SK-N-SH (cell line): ENCODE data around the gene PTGIS. TPM values are rescaled to one million over a fixed set of nuclear protein-coding genes. Genes with fewer than 3 reads are reported as not detected.

Experiments
- CTCF ChIA-PET: fragments of 300-600, 350-600 bp; formaldehyde crosslinking; extraction: SDS; loops from one replicate; lab custom pipeline; 2021; lab: Yijun Ruan, JAX
- POLR2A ChIA-PET: fragments of 350-600 bp; sonication (Branson Sonifier 250); formaldehyde crosslinking; extraction: SDS; loops from one replicate; lab custom pipeline; 2020; ENCODE audit warnings: antibody characterized with exemption, inconsistent platforms; lab: Yijun Ruan, JAX
- DNase-seq: peaks from one replicate; pipeline ENCODE4 v3.0.0; 2012
- H2AFZ ChIP-seq: fragments of 200-600 bp; sonication (generic); 2 replicates; pipeline ENCODE4 v1.8.1; 2016; ENCODE audit warnings: antibody characterized with exemption, mild to moderate bottlenecking, low read depth
- H3F3A ChIP-seq: fragments of 200-600 bp; sonication (generic); replicated peaks from 2 replicates; pipeline ENCODE3; 2016; ENCODE audit warnings: antibody characterized with exemption, mild to moderate bottlenecking; ENCODE audit not compliant: insufficient read depth
- H3K27ac ChIP-seq, 2 experiments: fragments of 200-500 bp in 1 of 2; fragments of 200-600 bp in 1 of 2; sonication (Bioruptor generic) in 1 of 2; sonication (generic), shearing (Covaris generic) in 1 of 2; 2 replicates each; pipeline versions ENCODE4 v1.5.1 to v1.6.1; 2014 to 2016; ENCODE audit warnings: low read depth in 2 of 2, inconsistent platforms in 1 of 2, low read length in 1 of 2, mild to moderate bottlenecking in 1 of 2, mixed read lengths in 1 of 2
- H3K27me3 ChIP-seq: fragments of 200-600 bp; sonication (generic), shearing (Covaris generic); 2 replicates; pipeline ENCODE4 v1.6.1; 2016; ENCODE audit warnings: mixed run types; ENCODE audit not compliant: insufficient read depth
- H3K36me3 ChIP-seq, 2 experiments: fragments of 200-500 bp in 1 of 2; fragments of 200-600 bp in 1 of 2; sonication (Bioruptor generic) in 1 of 2; sonication (generic) in 1 of 2; replicated peaks in 1 of 2; 2 replicates each; pipeline versions ENCODE3 to v1.5.1; 2014 to 2016; ENCODE audit warnings: low read length in 1 of 2, mild to moderate bottlenecking in 1 of 2; ENCODE audit not compliant: insufficient read depth in 2 of 2, control insufficient read depth in 1 of 2
- H3K4me1 ChIP-seq, 2 experiments: fragments of 200-500 bp in 1 of 2; fragments of 200-600 bp in 1 of 2; sonication (Bioruptor generic) in 1 of 2; sonication (generic), shearing (Covaris generic) in 1 of 2; 2 replicates each; pipeline versions ENCODE4 v1.5.1 to v1.6.1; 2014 to 2016; ENCODE audit warnings: low read depth in 1 of 2, low read length in 1 of 2, mixed run types in 1 of 2; ENCODE audit not compliant: insufficient read depth in 2 of 2, control insufficient read depth in 1 of 2
- H3K4me2 ChIP-seq: fragments of 200-600 bp; sonication (generic), shearing (Covaris generic); 2 replicates; pipeline ENCODE4 v1.6.1; 2017; ENCODE audit warnings: mixed run types
- H3K4me3 ChIP-seq, 2 experiments: fragments of 200-500 bp in 1 of 2; fragments of 200-600 bp in 1 of 2; sonication (Bioruptor generic) in 1 of 2; sonication (generic), shearing (Covaris generic) in 1 of 2; 2 replicates each; pipeline versions ENCODE4 v1.5.1 to v1.8.1; 2014 to 2016; ENCODE audit warnings: low read depth in 2 of 2, inconsistent platforms in 1 of 2, low read length in 1 of 2, mild to moderate bottlenecking in 1 of 2, mixed read lengths in 1 of 2, moderate library complexity in 1 of 2
- H3K79me2 ChIP-seq: fragments of 200-600 bp; sonication (generic); 2 replicates; pipeline ENCODE4 v1.8.1; 2017; ENCODE audit warnings: mild to moderate bottlenecking; ENCODE audit not compliant: insufficient read depth
- H3K9ac ChIP-seq: fragments of 200-600 bp; sonication (generic); 2 replicates; pipeline ENCODE4 v1.6.1; 2017; ENCODE audit warnings: mixed run types
- H3K9me2 ChIP-seq: fragments of 200-600 bp; sonication (generic); 2 replicates; pipeline ENCODE4 v1.6.1; 2017; ENCODE audit warnings: mixed run types
- H3K9me3 ChIP-seq: fragments of 200-600 bp; sonication (generic); 2 replicates; pipeline ENCODE4 v1.6.1; 2017; ENCODE audit warnings: mixed run types, mild to moderate bottlenecking, moderate library complexity
- H4K20me1 ChIP-seq: fragments of 200-600 bp; sonication (generic); 2 replicates; pipeline ENCODE4 v1.6.1; 2017; ENCODE audit warnings: mild to moderate bottlenecking, mixed run types; ENCODE audit not compliant: insufficient read depth
- CTCF ChIP-seq: fragments of 200-600 bp; sonication (generic); IDR thresholded peaks from 2 replicates; pipeline ENCODE4 v1.6.1; 2017; ENCODE audit warnings: antibody characterized with exemption, mild to moderate bottlenecking, moderate library complexity
- EP300 ChIP-seq, 2 experiments: IDR thresholded peaks; 2 replicates each; pipeline versions ENCODE4 v1.4.0 to v1.6.1; 2012; ENCODE audit warnings: borderline replicate concordance in 1 of 2, low read depth in 1 of 2, low read length in 1 of 2
- FOXM1 ChIP-seq: IDR thresholded peaks from 2 replicates; pipeline ENCODE4 v1.4.0; 2012; ENCODE audit warnings: low read depth, mild to moderate bottlenecking
- IRF3 ChIP-seq: fragments of 150-350 bp; IDR thresholded peaks from 2 replicates; pipeline ENCODE4 v1.6.1; 2016; ENCODE audit warnings: mild to moderate bottlenecking, low read depth, low read length
- NRF1 ChIP-seq: IDR thresholded peaks from 2 replicates; pipeline ENCODE4 v1.6.1; 2012; ENCODE audit warnings: low read depth, mild to moderate bottlenecking, low read length
- PBX3 ChIP-seq: IDR thresholded peaks from 2 replicates; pipeline ENCODE4; 2012
- RAD21 ChIP-seq: IDR thresholded peaks from 2 replicates; pipeline ENCODE4 v1.6.1; 2012; ENCODE audit warnings: mild to moderate bottlenecking, low read length
- RCOR1 ChIP-seq: fragments of 150-350 bp; IDR thresholded peaks from 2 replicates; pipeline ENCODE4 v1.6.1; 2017; ENCODE audit warnings: antibody characterized with exemption, low read length
- RXRA ChIP-seq: IDR thresholded peaks from 2 replicates; pipeline ENCODE4 v1.4.0; 2012; ENCODE audit warnings: low read depth, mild to moderate bottlenecking, borderline replicate concordance
- SMC3 ChIP-seq: IDR thresholded peaks from 2 replicates; pipeline ENCODE4 v1.6.1; 2012; ENCODE audit warnings: low read depth, low read length, improper control_type of control experiment
- WGBS: methylation state at CpG from one replicate; pipeline ENCODE4 v1.1.6; 2017; ENCODE audit warnings: low lambda C conversion rate; 5-methylcytosine and 5-hydroxymethylcytosine counted together
- polyA plus RNA-seq, 3 experiments: library from polyadenylated mRNA; depleted of rRNA; stranded (reverse); fragments of >200 nt; gene quantifications; 2 replicates each; pipeline ENCODE4 v1.2.3, GENCODE V29; 2012
- TF ChIP-seq, protein P1 (sequence below): IDR thresholded peaks from 2 replicates; pipeline ENCODE4 v1.4.0; 2012; ENCODE audit warnings: low read depth
- TF ChIP-seq, protein P2 (sequence below): fragments of 150-350 bp; IDR thresholded peaks from 2 replicates; pipeline ENCODE4 v1.6.1; 2017; ENCODE audit warnings: antibody characterized with exemption, low read length, low read depth, borderline replicate concordance

The PTGIS gene
- polyA plus RNA-seq, 1 of the 3 experiments (the other 2 are of a cell fraction): 1.0 TPM

DNA sequence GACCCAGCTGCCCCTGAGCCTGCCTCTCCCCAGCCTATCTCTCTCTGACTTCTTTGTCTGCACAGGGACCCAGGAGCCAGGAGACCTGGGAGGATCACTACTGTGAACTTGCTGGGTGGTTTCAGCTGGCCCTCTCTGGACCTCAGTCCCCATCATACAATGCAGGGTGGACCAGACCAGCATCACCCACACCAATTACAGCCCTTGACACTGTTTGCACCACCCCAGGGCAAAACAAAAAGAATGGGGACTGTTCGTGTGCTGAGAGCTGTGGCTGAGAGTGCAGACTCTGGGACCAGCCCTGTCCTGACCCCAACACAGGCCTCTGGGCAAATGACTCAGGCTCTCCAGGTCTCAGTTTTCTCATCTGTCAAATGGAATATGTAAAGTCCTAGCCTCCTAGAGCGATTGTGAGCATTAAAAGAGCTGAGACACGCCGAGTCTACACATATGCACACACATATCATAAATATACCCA, 25.4 kb downstream of the PTGIS start:
- H4K20me1 ChIP-seq: no peaks in the 10 kb centered on the region
- POLR2A ChIA-PET: interaction anchor here (1.5 kb wide), 1 partner anchor 68 kb away, joined by 4 read pairs; no protein-coding TSS in a partner anchor
- H3K9me3 ChIP-seq: no peaks in the 10 kb centered on the region
- no peaks in the 10 kb centered on the region for H3K79me2 ChIP-seq
- 81% methylated on average over 4 of the region's 4 CpGs for WGBS
- H3K4me1 ChIP-seq: no peaks in the 10 kb centered on the region
- no peaks in the 10 kb centered on the region for H3K27me3 ChIP-seq
- no peak overlapping the region for H3K27ac ChIP-seq
- no peak overlapping the region for H2AFZ ChIP-seq
- H3K4me2 ChIP-seq: no peak overlapping the region
- DNase-seq: no peak
- no peaks in the 10 kb centered on the region for H3K36me3 ChIP-seq
- no peaks in the 10 kb centered on the region for H3K9me2 ChIP-seq
- H3K9ac ChIP-seq: no peak overlapping the region
- CTCF ChIA-PET: interaction anchor here (0.9 to 20.0 kb wide), 31 partner anchors 11 to 373 kb away, joined by 3 to 556 read pairs (median 6); partner anchors contain the start of gene SPATA2
- no peak for TF ChIP-seq RXRA
- no peak for TF ChIP-seq FOXM1
- TF ChIP-seq CTCF: no peak
- TF ChIP-seq PBX3: no peak
- TF ChIP-seq, protein P1, sequence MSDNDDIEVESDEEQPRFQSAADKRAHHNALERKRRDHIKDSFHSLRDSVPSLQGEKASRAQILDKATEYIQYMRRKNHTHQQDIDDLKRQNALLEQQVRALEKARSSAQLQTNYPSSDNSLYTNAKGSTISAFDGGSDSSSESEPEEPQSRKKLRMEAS: no peak
- TF ChIP-seq NRF1: no peak
- no peak for TF ChIP-seq EP300 (IDR thresholded peaks at IDR 0.05; ENCODE audit: borderline replicate concordance in 1 of 2, low read depth in 1 of 2, low read length in 1 of 2)
- no peak for TF ChIP-seq IRF3
- no peak overlapping the region for H3K4me3 ChIP-seq
- no peaks in the 10 kb centered on the region for H3F3A ChIP-seq

GRCh38 chr20:49541733-49542513, 26.0 kb downstream of the PTGIS start:
- H2AFZ ChIP-seq: no peak overlapping the region
- no peak overlapping the region for H3K27ac ChIP-seq
- H3K9ac ChIP-seq: no peak overlapping the region
- WGBS: 53% methylated on average over 15 of the region's 18 CpGs
- peak; percentile 78 for DNase-seq
- no peaks in the 10 kb centered on the region for H3K4me1 ChIP-seq
- no peaks in the 10 kb centered on the region for H3K9me3 ChIP-seq
- no peaks in the 10 kb centered on the region for H3K79me2 ChIP-seq
- H3K27me3 ChIP-seq: no peaks in the 10 kb centered on the region
- H3K36me3 ChIP-seq: no peaks in the 10 kb centered on the region
- no peaks in the 10 kb centered on the region for H4K20me1 ChIP-seq
- no peak overlapping the region; a peak in 1 of 4 replicates for H3K4me3 ChIP-seq
- ChIA-PET CTCF (interaction anchor here (0.5 to 20.0 kb wide), 69 partner anchors 11 to 389 kb away, joined by 3 to 556 read pairs (median 4); partner anchors contain the start of gene SPATA2), POLR2A (interaction anchor here (1.5 kb wide), 1 partner anchor 68 kb away, joined by 4 read pairs; no protein-coding TSS in a partner anchor)
- no peak overlapping the region for H3K4me2 ChIP-seq
- H3F3A ChIP-seq: no peaks in the 10 kb centered on the region
- TF ChIP-seq RAD21 (peak; percentile 89), RCOR1 (0 out of 2 replicates have a peak, but pooled peaks have one; percentile 20), CTCF (peak; percentile 78), SMC3 (peak; percentile 92)
- TF ChIP-seq, protein P2, sequence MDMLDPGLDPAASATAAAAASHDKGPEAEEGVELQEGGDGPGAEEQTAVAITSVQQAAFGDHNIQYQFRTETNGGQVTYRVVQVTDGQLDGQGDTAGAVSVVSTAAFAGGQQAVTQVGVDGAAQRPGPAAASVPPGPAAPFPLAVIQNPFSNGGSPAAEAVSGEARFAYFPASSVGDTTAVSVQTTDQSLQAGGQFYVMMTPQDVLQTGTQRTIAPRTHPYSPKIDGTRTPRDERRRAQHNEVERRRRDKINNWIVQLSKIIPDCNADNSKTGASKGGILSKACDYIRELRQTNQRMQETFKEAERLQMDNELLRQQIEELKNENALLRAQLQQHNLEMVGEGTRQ: no peak
- H3K9me2 ChIP-seq: no peaks in the 10 kb centered on the region
